Activated CD8-positive, alpha-beta memory T cell treated with anti-CD3 and anti-CD28 coated beads for 48 hours (primary cell): ENCODE results near the gene ZER1.
"Not testable (repeated sequence)": the region's sequence is repeated elsewhere in the genome, so short reads cannot be mapped to it uniquely, and the experiment has no call there.

Source experiments
- DNase-seq, 3 experiments: peaks; one replicate each; pipeline ENCODE4 v3.0.0-alpha.2; 2020; ENCODE audit warnings: low read depth in 2 of 3, low spot score in 2 of 3

Gene ZER1

DNA sequence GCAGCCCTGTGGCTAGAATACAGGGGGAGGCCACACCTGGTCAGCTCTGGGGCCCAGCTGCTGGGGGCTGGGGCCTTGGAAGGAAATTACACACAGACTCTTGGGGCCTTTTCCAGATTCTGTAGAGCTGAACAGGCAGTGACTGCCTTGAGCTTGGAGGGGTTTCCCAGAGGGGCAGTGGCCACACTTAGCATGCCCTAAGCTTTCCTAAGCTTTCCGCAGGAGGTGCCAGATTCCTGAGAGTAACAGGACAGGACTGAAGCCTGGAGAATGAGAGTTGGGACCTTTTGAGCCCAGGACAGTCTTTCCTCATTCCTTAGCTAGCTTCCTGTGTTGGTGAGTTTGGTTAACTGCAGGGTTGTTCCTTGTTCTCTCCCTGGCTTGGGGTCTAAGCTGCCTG, 16.7 kb upstream of the ZER1 start:
- DNase-seq = no peak

GRCh38 chr9:128787659-128788058, 15.9 kb upstream of the ZER1 start:
- DNase-seq = no peak

- peak; percentile 80 to 88 (median 83) for DNase-seq
Measured at GRCh38 chr9:128786681-128787601, 15.2 kb upstream of the ZER1 start, which contains the start of gene TBC1D13. Gene TBC1D13, plus strand, starts transcription at chr9:128787253. Its CDS starts 101 bp downstream, at chr9:128787354.

DNA sequence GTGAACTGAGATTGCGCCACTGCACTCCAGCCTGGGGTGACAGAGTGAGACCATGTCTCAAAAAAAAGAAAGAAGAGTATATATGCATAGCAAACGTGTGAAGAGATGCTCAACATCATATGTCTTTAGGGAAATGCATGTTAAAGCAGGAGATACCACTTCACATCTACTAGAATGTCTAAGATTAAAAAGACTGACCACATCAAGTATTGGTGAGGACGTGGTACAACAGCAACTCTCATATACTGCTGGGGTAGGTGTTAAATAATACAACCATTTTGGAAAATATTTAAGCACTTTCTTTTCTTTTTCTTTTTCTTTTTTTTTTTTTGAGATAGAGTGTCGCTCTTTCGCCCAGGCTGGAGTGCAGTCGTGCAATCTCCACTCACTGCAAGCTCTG, 13.7 kb upstream of the ZER1 start:
- no peak for DNase-seq

DNA sequence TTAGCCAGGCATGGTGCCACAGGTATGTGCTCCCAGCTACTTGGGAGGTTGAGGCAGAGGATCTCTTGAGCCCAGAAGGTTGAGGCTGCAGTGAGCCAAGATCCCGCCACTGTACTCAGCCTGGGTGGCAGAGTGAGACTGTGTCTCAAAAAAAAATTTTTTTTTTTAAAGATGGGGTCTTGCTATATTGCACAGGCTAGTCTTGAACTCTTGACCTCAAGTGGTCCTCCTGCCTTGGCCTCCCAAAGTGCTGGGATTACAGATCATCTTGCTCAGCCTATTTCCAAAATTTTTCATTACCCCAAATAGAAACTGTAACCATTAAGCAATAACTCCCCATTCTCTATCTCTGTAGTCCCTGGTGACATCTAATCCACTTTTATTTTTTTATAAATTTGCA, 10.9 kb upstream of the ZER1 start:
- DNase-seq = no peak

DNA sequence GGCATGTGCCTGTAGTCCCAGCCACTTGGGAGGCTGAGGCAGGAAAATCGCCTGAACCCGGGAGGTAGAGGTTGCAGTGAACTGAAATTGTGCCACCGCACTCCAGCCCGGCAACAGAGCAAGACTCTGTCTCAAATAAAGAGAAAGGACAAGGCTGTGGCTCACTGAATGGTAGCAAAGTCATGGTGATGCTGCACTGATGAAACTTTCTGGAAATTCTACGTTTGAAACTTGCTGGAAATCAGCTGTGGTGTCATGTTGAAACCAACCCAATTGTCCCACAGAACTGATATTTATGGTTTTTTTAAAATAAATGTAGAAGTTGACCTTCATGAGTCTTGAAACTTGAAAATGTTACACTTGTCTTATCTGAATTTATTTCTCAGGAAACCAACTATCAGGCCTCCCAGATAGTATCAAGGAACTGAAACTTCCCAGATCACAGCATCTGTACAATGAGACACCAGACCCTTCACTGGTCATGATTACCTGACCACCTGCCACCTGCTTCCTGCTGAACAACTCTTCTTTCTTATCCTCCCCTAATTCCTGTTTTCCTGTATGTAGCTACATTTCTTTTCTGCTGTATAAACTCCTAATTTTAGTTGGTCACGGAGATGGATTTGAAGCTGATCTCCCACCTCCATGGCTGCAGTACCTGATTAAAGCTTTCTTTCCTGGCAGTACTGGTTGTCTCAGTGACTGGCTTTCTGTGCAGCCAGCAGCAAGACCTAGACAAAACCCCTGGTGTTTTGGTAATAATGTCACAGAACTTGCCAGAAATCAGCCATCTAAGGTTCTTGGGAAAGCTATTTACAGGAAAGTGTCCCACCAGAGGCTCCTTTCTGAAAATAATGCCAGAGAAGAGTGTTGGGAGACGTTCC, 9.7 kb upstream of the ZER1 start:
- DNase-seq = no peak

DNA sequence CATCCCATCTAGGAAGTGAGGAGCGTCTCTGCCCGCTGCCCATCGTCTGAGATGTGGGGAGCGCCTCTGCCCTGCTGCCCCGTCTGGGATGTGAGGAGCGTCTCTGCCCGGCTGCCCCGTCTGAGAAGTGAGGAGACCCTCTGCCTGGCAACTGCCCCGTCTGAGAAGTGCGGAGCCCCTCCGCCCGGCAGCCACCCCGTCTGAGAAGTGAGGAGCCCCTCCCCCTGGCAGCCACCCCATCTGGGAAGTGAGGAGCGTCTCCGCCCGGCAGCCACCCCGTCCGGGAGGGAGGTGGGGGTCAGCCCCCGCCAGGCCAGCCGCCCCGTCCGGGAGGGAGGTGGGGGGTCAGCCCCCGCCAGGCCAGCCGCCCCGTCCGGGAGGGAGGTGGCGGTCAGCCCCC, 8.4 kb upstream of the ZER1 start:
- not testable (repeated sequence) for DNase-seq

- DNase-seq = no peak
Measured at GRCh38 chr9:128774804-128775203, 3.1 kb upstream of the ZER1 start.

DNA sequence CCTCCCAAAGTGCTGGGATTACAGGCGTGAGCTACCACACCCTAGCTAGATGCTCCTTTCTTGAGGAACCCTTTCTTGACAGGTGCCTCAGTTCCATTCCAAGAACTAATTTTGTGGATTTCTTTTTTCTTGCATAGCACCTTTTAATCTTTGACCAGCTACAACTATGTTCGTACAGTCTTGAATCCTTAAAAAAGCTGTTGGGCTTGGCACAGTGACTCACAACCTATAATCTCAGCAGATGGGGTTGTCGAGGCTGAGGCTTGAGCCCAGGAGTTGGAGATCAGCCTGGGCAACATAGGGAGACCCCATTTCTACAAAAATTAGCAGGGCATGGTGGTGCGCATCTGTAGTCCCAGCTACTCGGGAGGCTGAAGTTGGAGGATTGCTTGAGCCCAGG, 1.3 kb upstream of the ZER1 start:
- DNase-seq = no peak

GRCh38 chr9:128771094-128771721, 519 bp downstream of the ZER1 start:
- no peak for DNase-seq

DNA sequence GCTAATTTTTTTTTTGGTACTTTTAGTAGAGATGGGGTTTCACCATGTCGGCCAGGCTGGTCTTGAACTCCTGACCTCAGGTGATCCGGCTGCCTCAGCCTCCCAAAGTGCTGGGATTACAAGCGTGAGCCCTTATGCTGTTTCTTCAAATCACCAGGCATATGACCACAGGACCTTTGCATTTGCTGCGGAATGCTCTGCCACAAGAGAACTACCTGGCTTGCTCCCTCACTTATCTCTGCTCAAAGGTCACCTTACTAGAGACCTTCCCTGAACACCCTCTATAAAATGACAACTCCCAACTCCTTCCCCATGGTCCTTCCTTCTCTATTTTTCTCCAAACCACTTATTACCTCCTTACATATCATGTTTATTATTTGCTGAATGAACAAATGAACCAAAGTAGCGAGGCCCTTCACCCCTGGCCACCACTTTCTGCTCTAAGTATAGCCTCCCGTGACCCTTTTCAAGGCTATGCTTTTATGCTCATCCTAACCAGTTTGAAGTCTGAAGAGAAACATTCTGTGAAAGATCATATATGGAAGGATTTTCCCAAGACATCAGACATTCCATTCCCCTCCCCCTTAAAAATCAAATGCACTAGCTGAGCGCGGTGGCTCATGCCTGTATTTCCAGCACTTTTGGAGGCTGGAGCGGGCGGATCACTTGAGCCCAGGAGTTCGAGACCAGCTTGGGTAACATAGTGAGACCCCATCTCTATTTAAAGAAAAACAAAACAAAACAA, 1.3 kb downstream of the ZER1 start:
- no peak for DNase-seq

GRCh38 chr9:128768606-128769005, 3.1 kb downstream of the ZER1 start:
- no peak for DNase-seq

- DNase-seq = no peak
Measured at GRCh38 chr9:128765499-128765898, 6.2 kb downstream of the ZER1 start.

DNA sequence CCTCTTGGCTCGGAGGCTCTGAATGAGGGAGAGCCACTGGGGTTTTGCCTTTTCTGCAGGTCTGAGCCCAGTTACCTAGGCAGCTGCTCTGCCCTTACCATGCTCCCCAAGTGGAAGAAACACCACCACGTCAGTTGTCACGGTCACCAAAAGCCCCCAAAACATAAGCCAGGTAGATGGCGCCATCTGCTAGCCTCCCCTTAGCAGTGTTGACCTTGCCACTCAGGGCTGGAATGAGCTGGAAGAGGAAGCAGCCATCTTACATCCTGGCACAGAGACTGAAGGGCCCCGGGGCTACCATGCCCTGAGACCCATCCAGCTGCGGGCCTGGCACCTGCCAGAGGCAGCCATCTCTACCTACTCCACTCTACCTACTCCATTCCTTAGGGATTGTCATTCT, 7.4 kb downstream of the ZER1 start:
- no peak for DNase-seq

DNA sequence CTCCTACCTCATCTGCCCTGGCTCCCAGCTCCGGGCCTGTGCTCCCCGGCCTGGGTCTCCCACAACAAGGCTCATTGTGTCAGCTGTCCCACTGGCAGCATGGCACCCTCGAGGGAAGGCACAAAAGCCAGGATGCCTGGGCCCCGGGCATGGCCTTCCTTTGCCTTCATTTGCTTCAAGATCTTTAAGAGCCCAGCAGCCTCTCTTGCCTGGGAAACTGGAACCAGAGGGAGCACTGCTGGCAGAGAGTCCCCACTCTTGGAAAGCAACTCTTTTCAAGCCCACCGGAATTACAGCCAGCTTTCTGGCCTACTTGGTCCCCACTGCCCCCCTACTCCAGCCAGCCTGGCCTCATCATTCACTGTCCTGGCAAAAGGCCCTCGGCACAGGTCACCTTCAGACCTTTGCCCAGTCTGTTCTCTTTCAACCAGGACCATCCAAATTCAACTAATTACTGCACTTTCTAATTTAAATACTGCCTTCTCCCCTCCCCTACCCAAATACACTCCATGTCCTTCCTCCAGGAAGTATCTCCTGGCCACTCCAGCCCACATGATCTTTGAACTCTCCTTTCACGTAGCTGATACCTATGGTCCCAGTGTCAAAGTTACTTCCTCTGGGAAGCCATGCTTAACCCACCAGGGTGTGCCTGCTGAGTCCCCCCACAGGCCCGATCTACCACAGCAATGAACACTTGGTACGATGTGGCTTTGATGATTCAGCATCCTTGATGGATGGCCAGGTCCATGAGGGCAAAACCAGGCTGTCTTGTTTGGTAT, 8.9 kb downstream of the ZER1 start:
- DNase-seq = no peak

DNA sequence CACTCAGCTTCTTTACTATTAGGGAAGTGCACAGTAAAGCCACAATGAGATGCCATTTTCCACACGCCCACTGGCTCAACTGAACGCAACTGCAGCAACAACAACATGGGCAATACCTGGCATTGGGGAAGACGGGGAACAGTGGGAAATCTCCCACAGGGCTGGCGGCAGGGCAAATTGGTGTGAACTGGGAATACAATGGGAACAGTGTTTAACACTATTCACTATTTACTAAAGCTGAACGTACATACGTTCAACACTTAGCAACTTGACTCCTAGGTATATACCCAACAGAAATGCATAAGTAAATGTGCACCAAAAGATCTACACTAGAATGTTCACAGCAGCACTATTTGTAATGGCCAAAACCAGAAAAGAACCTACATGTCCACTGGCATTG, 14.1 kb downstream of the ZER1 start:
- DNase-seq = no peak

DNA sequence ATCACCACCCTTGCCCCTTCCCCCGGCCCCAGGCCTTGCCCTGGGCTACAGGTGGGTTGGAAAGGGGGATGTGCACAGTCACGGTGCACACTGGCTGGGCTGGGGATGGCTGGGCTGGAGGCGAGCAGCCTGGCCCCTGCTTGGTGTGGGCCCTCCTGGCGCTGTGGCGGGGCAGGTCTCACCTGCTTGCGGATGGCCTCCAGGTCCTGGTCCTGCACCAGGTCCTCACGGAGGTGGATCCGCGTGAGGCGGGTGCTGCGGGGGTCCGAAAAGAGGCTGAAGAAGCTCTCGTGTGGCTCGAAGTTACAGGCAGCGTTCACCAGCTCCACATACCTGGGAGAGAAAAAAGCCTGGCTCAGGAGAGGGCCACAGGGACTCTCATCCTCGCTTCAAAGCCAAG, 18.1 kb downstream of the ZER1 start:
- DNase-seq = no peak

DNA sequence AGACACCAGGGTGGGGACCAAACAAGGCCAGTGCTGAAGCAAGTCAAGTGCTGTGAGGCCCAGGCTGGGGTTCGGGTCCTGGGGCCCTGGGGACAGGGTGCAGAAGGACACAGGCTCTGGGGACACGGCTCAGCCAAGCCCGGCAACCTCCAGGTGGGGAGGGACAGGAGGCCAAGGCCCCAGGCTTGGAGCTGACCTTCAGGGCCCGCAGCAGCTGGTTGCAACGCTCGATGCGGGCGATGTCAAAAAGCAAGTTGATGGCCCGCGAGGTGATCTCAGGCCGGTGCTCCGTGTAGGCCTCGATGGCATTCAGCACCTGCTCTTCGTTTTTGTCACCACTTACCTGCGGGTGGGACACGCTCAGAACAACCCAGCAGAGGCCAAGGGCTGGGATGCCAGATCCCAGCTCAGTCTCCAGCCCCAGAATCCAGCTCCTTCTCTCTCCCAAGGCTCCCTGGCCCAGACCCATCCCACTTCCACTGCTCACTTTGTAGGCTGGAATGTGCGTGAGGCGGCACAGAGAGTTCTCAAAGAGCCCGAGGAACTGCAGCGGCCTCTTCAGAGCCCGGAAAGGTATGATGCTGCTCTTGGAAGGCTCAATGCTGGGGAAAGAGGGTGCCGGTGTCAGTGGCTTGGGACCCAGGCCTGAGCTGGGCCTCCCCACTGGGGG, 20.7 kb downstream of the ZER1 start:
- DNase-seq = no peak

DNA sequence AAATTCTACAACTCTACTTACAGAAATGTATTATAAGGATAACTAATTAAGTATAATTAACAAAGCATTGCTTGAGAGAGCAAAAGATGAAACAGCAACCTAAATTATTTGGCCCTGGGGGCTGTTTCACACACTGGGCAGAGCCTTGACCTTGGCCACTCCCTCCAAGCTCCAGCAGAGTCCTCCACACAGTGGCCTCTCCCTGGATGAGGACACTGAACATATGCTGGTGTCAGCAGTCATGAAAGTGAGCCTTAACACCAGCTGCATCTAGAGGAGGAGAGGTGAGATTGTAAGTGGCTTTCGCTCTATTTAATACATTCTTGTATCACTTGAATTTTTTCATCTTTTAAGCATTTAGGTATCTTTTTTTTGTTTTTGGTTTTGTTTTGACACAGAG, 24.5 kb downstream of the ZER1 start:
- DNase-seq = no peak

GRCh38 chr9:128743421-128743820, 28.3 kb downstream of the ZER1 start:
- no peak for DNase-seq
